Measurements from ENCODE around the gene U2AF1L4. TPM values are rescaled to one million over a fixed set of nuclear protein-coding genes. Genes with fewer than 3 reads are reported as not detected.

U2AF1L4 gene
- polyA plus RNA-seq, 3 donors: 6.2 to 140 (median 8.7) TPM

GRCh38 chr19:35756377-35757230 lies 11.4 kb upstream of the U2AF1L4 start, which contains the start of gene HSPB6:
Gene HSPB6, minus strand, starts transcription at chr19:35757029. Its CDS starts 21 bp downstream, at chr19:35757008.
- peaks cover 12% of the 10 kb centered on the region for H3K79me2 ChIP-seq (ENCODE audit: insufficient read depth, low read length)
- peak within 1 kb of the TSS; percentile 93 to 94 for H3K4me3 Mint-ChIP-seq
- peaks cover 18 to 30% (median 25%) of the 10 kb centered on the region in 3 donors for H3K27me3 Mint-ChIP-seq (ENCODE audit: low read depth in 3 of 3)
- TF ChIP-seq CTCF (IDR thresholded peaks at IDR 0.05): no peak
- H3K4me1 Mint-ChIP-seq: peaks cover 32% of the 10 kb centered on the region
- peaks cover 9 to 21% of the 10 kb centered on the region in 2 donors for H3K27me3 ChIP-seq (ENCODE audit: control insufficient read depth in 2 of 2, insufficient read depth in 2 of 2, low read length in 2 of 2)
- H3K4me2 ChIP-seq (replicated peaks; ENCODE audit: extremely low read depth, low read length, poor library complexity, severe bottlenecking): peak within 1 kb of the TSS; percentile 93
- H3K4me3 ChIP-seq (replicated peaks in 1 of 3; ENCODE audit: low read depth in 2 of 3, low read length in 3 of 3): peak within 1 kb of the TSS; percentile 38 to 100 (median 96)
- intact Hi-C loops (cut with micrococcal nuclease): loop anchor here in 1 of 2 donors (5.0 to 10.0 kb wide), 2 partner anchors 256 to 358 kb away; partner anchors contain the start of genes ALKBH6, OVOL3, POLR2I and TBCB
- H3K36me3 ChIP-seq (replicated peaks in 1 of 2; ENCODE audit: control insufficient read depth in 1 of 2, insufficient read depth in 2 of 2, low read length in 2 of 2): peaks cover 32 to 40% of the 10 kb centered on the region in 2 donors
- peak within 1 kb of the TSS; percentile 76 to 96 (median 93) for H3K27ac Mint-ChIP-seq
- no peak for DNase-seq
- H3K36me3 Mint-ChIP-seq: peaks cover 36 to 46% of the 10 kb centered on the region in 2 donors
- H3K4me1 ChIP-seq (ENCODE audit: control insufficient read depth in 1 of 2, insufficient read depth in 2 of 2, low read length in 2 of 2): peaks cover 29 to 41% of the 10 kb centered on the region in 2 donors
- H3K9ac ChIP-seq (ENCODE audit: insufficient read depth, low read length, poor library complexity, severe bottlenecking): peak within 1 kb of the TSS; percentile 91
- no peaks in the 10 kb centered on the region for H3K9me3 ChIP-seq (replicated peaks in 1 of 2; ENCODE audit: control insufficient read depth in 1 of 2, insufficient read depth in 1 of 2, low read length in 2 of 2)
- peak within 1 kb of the TSS in 1 of 2 donors; percentile 95 for H3K27ac ChIP-seq (ENCODE audit: low read depth in 1 of 2, low read length in 2 of 2)
- peak within 1 kb of the TSS; percentile 98 for H2AFZ ChIP-seq (ENCODE audit: insufficient read depth, low read depth, low read length, poor library complexity, severe bottlenecking)
- peaks cover 0 to 8% (median 3%) of the 10 kb centered on the region in 7 donors for H3K9me3 Mint-ChIP-seq
- WGBS (ENCODE audit: insufficient coverage): 2% methylated on average over 41 of the region's 52 CpGs
- peaks cover 12% of the 10 kb centered on the region for H4K20me1 ChIP-seq (ENCODE audit: insufficient read depth, low read length)

- TF ChIP-seq CTCF (IDR thresholded peaks at IDR 0.05): no peak
- Mint-ChIP-seq H3K4me1 (peaks cover 32% of the 10 kb centered on the region), H3K27ac (no peak overlapping the region), H3K9me3 (peaks cover 0 to 8% (median 3%) of the 10 kb centered on the region in 7 donors), H3K27me3 (ENCODE audit: low read depth in 3 of 3) (peaks cover 18 to 30% (median 25%) of the 10 kb centered on the region in 3 donors), H3K4me3 (peak overlapping the region; percentile 56 to 88), H3K36me3 (peaks cover 35 to 46% of the 10 kb centered on the region in 2 donors)
- peaks cover 29 to 41% of the 10 kb centered on the region in 2 donors for H3K4me1 ChIP-seq (ENCODE audit: control insufficient read depth in 1 of 2, insufficient read depth in 2 of 2, low read length in 2 of 2)
- H3K36me3 ChIP-seq (replicated peaks in 1 of 2; ENCODE audit: control insufficient read depth in 1 of 2, insufficient read depth in 2 of 2, low read length in 2 of 2): peaks cover 26 to 36% of the 10 kb centered on the region in 2 donors
- H3K9ac ChIP-seq (ENCODE audit: insufficient read depth, low read length, poor library complexity, severe bottlenecking): no peak overlapping the region
- peaks cover 12% of the 10 kb centered on the region for H3K79me2 ChIP-seq (ENCODE audit: insufficient read depth, low read length)
- 24% methylated on average over 67 of the region's 74 CpGs for WGBS (ENCODE audit: insufficient coverage)
- H2AFZ ChIP-seq (ENCODE audit: insufficient read depth, low read depth, low read length, poor library complexity, severe bottlenecking): no peak overlapping the region
- intact Hi-C loops (cut with micrococcal nuclease): loop anchor here in 1 of 2 donors (5.0 to 10.0 kb wide), 2 partner anchors 257 to 359 kb away; partner anchors contain the start of genes ALKBH6, OVOL3, POLR2I and TBCB
- H3K27me3 ChIP-seq (ENCODE audit: control insufficient read depth in 2 of 2, insufficient read depth in 2 of 2, low read length in 2 of 2): peaks cover 9 to 21% of the 10 kb centered on the region in 2 donors
- H3K27ac ChIP-seq (ENCODE audit: low read depth in 1 of 2, low read length in 2 of 2): no peak overlapping the region
- H3K4me2 ChIP-seq (replicated peaks; ENCODE audit: extremely low read depth, low read length, poor library complexity, severe bottlenecking): peak overlapping the region; percentile 93
- peaks cover 12% of the 10 kb centered on the region for H4K20me1 ChIP-seq (ENCODE audit: insufficient read depth, low read length)
- DNase-seq: peak in 1 of 3 donors; percentile 13
- peak overlapping the region in 1 of 3 experiments; percentile 100 for H3K4me3 ChIP-seq (replicated peaks in 1 of 3; ENCODE audit: low read depth in 2 of 3, low read length in 3 of 3)
- H3K9me3 ChIP-seq (replicated peaks in 1 of 2; ENCODE audit: control insufficient read depth in 1 of 2, insufficient read depth in 1 of 2, low read length in 2 of 2): no peaks in the 10 kb centered on the region
Measured at GRCh38 chr19:35755550-35756376, 10.5 kb upstream of the U2AF1L4 start.

Data from CD14-positive monocyte (primary cell).